GM13976 (cell line): Measurements from ENCODE around the gene LAG3.

Experiments used
- DNase-seq: peaks from one replicate; pipeline ENCODE4 v3.0.0; 2012; ENCODE audit warnings: low spot score
- CTCF ChIP-seq: IDR thresholded peaks from 2 replicates; pipeline ENCODE4 v1.5.1; 2012; ENCODE audit warnings: borderline replicate concordance, mild to moderate bottlenecking; ENCODE audit not compliant: insufficient read depth; ENCODE audit errors: extremely low read depth, missing control alignments, control extremely low read depth
- in situ Hi-C: fragments of 300-500 bp; cut with MboI; formaldehyde crosslinking; loops from one replicate; pipeline ENCODE4 v1.12.0; 2022; ENCODE audit warnings: low sequenced_read_pairs, mixed read lengths, inconsistent platforms; ENCODE audit not compliant: unreplicated experiment

The LAG3 gene

GRCh38 chr12:6782119-6782518, 9.8 kb downstream of the LAG3 start:
- in situ Hi-C loops: loop anchor here (5.0 kb wide), 1 partner anchor 35 kb away; no protein-coding TSS in a partner anchor
- no peak for DNase-seq

GRCh38 chr12:6782850-6783566, 10.7 kb downstream of the LAG3 start:
- in situ Hi-C loops: loop anchor here (5.0 kb wide), 1 partner anchor 34 kb away; no protein-coding TSS in a partner anchor

More at GRCh38 chr12:6782119-6782518, 9.8 kb downstream of the LAG3 start:
- no peak for TF ChIP-seq CTCF

GRCh38 chr12:6783828-6784227, 11.5 kb downstream of the LAG3 start:
- in situ Hi-C loops: loop anchor here (5.0 kb wide), 1 partner anchor 33 kb away; no protein-coding TSS in a partner anchor
- no peak for DNase-seq
- no peak for TF ChIP-seq CTCF

More at GRCh38 chr12:6782850-6783566, 10.7 kb downstream of the LAG3 start:
- DNase-seq: no peak
- TF ChIP-seq CTCF: no peak

GRCh38 chr12:6784296-6784695, 12.0 kb downstream of the LAG3 start:
- no peak for DNase-seq
- no peak for TF ChIP-seq CTCF
- in situ Hi-C loops: loop anchor here (5.0 kb wide), 1 partner anchor 33 kb away; no protein-coding TSS in a partner anchor

DNA sequence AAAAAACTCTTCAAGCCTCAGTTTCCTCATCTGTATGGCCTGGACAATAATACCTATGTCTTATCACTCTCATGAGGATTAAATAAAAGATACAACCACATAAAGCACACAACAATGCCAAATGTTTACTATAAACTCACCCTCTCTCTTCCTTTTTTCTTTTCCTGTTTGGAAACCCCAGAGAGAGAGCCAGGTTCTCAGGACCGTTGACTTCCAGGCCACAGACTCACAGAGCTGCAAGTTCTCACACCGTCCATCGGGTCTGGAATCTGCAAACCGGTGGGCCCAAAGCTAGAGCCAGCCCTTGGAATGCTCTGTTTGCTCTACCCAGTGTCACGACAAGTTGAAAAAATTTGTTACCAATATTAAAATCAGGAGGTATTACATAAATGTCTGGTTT, 12.4 kb downstream of the LAG3 start:
- no peak for DNase-seq
- in situ Hi-C loops: loop anchor here (5.0 kb wide), 1 partner anchor 33 kb away; no protein-coding TSS in a partner anchor
- no peak for TF ChIP-seq CTCF

- in situ Hi-C loops: no loop called here
- no peak for DNase-seq
- no peak for TF ChIP-seq CTCF
These were observed 14.2 kb downstream of the LAG3 start for GRCh38 chr12:6786416-6787094.
